ENCODE measurements around the gene UBAP1L. TPM values are rescaled to one million over a fixed set of nuclear protein-coding genes. Genes with fewer than 3 reads are reported as not detected.

The UBAP1L gene
- polyA plus RNA-seq, 1 donor (not counting 4 experiments of a cell fraction or from before 2014, with no cell fraction given): 0.55 TPM

DNA sequence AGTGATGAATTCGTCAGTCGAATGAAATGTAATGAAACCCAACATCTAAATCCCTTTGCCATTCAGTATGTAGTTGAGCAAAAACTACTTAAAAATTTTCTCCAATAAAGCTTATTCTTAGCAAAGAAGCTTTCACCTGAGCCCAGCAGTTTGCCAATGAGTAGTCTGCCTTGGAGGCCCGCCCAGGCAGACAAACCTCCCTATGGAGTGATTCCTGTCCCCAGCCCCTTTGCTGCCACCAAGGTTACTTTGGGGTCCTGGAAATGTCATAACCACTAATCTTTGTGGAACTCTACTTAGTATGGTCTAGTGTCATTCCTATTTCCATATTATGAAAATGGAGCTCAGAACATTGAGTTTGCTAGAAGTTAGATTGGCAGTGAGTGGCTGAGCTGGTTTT, 12.1 kb downstream of the UBAP1L start:
- no peaks in the 10 kb centered on the region for H3K9me1 ChIP-seq (ENCODE audit: control insufficient read depth, extremely low read depth, insufficient read depth, low read length)
- H3K4me2 ChIP-seq (ENCODE audit: control insufficient read depth, extremely low read depth, insufficient read depth, low read depth, low read length): no peak overlapping the region
- no peak overlapping the region for H3K9ac ChIP-seq (ENCODE audit: control insufficient read depth, extremely low read depth, insufficient read depth, low read length)
- no peaks in the 10 kb centered on the region for H3K79me2 ChIP-seq (ENCODE audit: control insufficient read depth, insufficient read depth, low read length)
- no peak overlapping the region for H3K4me3 ChIP-seq (ENCODE audit: control insufficient read depth in 2 of 3, extremely low read depth in 1 of 3, insufficient read depth in 2 of 3, low read depth in 1 of 3, low read length in 3 of 3)
- no peaks in the 10 kb centered on the region for H3K4me1 ChIP-seq (ENCODE audit: control insufficient read depth, extremely low read depth, insufficient read depth, low read length)
- H3K36me3 ChIP-seq (ENCODE audit: control insufficient read depth in 2 of 2, extremely low read depth in 1 of 2, insufficient read depth in 2 of 2, low read length in 2 of 2): peaks cover 14 to 19% of the 10 kb centered on the region in 2 experiments
- H4K20me1 ChIP-seq (ENCODE audit: control insufficient read depth, extremely low read depth, insufficient read depth, low read length): no peaks in the 10 kb centered on the region
- H3K27me3 ChIP-seq (ENCODE audit: control insufficient read depth, extremely low read depth, insufficient read depth, low read length): no peaks in the 10 kb centered on the region
- DNase-seq (ENCODE audit: low read depth, low spot score) (no peak), FAIRE-seq (no peak)
- no peaks in the 10 kb centered on the region for H3K9me3 ChIP-seq (ENCODE audit: control insufficient read depth, low read depth, low read length)
- H3K27ac ChIP-seq (ENCODE audit: control insufficient read depth, insufficient read depth, low read length): no peak overlapping the region
- dilution Hi-C loops (cut with MboI; ENCODE audit: extremely low pct_ligation_motif_present, low sequenced_read_pairs): no loop called here
- no peak overlapping the region for H2AFZ ChIP-seq (ENCODE audit: control insufficient read depth, low read length)
- TF ChIP-seq CTCF (optimal IDR thresholded peaks at IDR 0.05 in 1 of 3, IDR thresholded peaks at IDR 0.05 in 1 of 3, conservative IDR thresholded peaks at IDR 0.05 in 1 of 3; ENCODE audit: extremely low read depth in 1 of 3, insufficient read depth in 2 of 3, low read length in 3 of 3): no peak
- no peak for TF ChIP-seq EZH2 (IDR thresholded peaks at IDR 0.05; ENCODE audit: low read length)

DNA sequence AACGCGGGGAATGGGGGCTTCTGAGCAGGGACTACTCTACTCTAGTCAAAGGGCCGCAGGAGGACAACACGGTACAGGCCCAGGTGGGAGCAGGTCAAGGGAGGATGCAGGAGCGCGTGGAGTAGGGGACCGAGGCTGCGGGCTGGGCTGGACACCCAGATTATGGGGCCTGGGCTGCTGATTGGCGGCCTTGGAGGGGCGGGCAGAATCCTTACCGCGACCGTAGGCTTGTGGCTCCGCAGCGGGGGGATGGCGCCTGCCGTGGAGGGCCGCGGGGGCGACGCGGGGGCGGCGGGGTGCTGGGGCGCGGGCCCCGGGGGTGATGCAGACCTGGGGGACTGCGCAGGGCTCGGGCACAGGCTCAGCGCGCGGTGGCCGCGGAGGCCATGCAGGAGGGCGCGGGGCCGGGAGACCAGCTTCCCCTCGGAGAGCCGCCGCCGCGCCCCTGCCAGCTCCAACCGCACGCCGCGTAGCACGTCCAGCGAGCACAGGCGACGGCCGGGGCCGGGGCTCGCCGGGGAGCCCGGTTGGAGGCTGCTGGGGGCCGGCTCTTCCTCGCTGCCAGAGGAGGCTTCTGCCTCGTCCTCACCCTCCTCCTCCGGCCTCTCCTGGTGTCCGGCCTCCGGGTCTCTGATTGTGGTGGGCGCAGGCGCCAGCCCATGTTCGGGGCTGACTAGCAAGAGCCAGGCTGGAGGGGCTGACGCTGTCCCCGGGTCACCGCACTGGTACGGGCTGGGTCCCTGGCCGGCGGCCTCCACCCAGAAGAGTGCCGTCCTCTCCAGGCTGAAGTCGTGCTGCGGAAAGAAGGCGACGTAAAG, 12.9 kb downstream of the UBAP1L start:
- Histone ChIP-seq H3K27me3 (ENCODE audit: control insufficient read depth, extremely low read depth, insufficient read depth, low read length) (no peaks in the 10 kb centered on the region), H3K79me2 (ENCODE audit: control insufficient read depth, insufficient read depth, low read length) (no peaks in the 10 kb centered on the region), H3K9me3 (ENCODE audit: control insufficient read depth, low read depth, low read length) (no peaks in the 10 kb centered on the region), H3K9me1 (ENCODE audit: control insufficient read depth, extremely low read depth, insufficient read depth, low read length) (no peaks in the 10 kb centered on the region), H3K27ac (ENCODE audit: control insufficient read depth, insufficient read depth, low read length) (no peak overlapping the region), H3K9ac (ENCODE audit: control insufficient read depth, extremely low read depth, insufficient read depth, low read length) (no peak overlapping the region), H3K4me3 (ENCODE audit: control insufficient read depth in 2 of 3, extremely low read depth in 1 of 3, insufficient read depth in 2 of 3, low read depth in 1 of 3, low read length in 3 of 3) (no peak overlapping the region), H3K36me3 (ENCODE audit: control insufficient read depth in 2 of 2, extremely low read depth in 1 of 2, insufficient read depth in 2 of 2, low read length in 2 of 2) (peaks cover 15 to 25% of the 10 kb centered on the region in 2 experiments), H2AFZ (ENCODE audit: control insufficient read depth, low read length) (no peak overlapping the region), H4K20me1 (ENCODE audit: control insufficient read depth, extremely low read depth, insufficient read depth, low read length) (no peaks in the 10 kb centered on the region), H3K4me2 (ENCODE audit: control insufficient read depth, extremely low read depth, insufficient read depth, low read depth, low read length) (no peak overlapping the region), H3K4me1 (ENCODE audit: control insufficient read depth, extremely low read depth, insufficient read depth, low read length) (no peaks in the 10 kb centered on the region)
- DNase-seq (ENCODE audit: low read depth, low spot score): no peak
- dilution Hi-C loops (cut with MboI; ENCODE audit: extremely low pct_ligation_motif_present, low sequenced_read_pairs): no loop called here
- no peak for FAIRE-seq
- TF ChIP-seq CTCF (optimal IDR thresholded peaks at IDR 0.05 in 1 of 3, IDR thresholded peaks at IDR 0.05 in 1 of 3, conservative IDR thresholded peaks at IDR 0.05 in 1 of 3; ENCODE audit: extremely low read depth in 1 of 3, insufficient read depth in 2 of 3, low read length in 3 of 3) (no peak), EZH2 (IDR thresholded peaks at IDR 0.05; ENCODE audit: low read length) (no peak)

Data from keratinocyte (primary cell).